Effector CD4-positive, alpha-beta T cell (primary cell): ENCODE measurements around the gene CEACAM20.
"Not testable (repeated sequence)": the region's sequence is repeated elsewhere in the genome, so short reads cannot be mapped to it uniquely, and the experiment has no call there.

ENCODE experiments used
- DNase-seq: peaks from one replicate; pipeline ENCODE4 v3.0.0-alpha.2; 2020

The CEACAM20 gene

GRCh38 chr19:44548736-44549135, 19.3 kb upstream of the CEACAM20 start:
- no peak for DNase-seq

- DNase-seq: no peak
Measured at GRCh38 chr19:44544031-44544430, 14.6 kb upstream of the CEACAM20 start.

GRCh38 chr19:44542671-44543070, 13.2 kb upstream of the CEACAM20 start:
- DNase-seq: no peak

- DNase-seq: no peak
Measured at GRCh38 chr19:44540736-44541135, 11.3 kb upstream of the CEACAM20 start.

- no peak for DNase-seq
Measured at GRCh38 chr19:44539991-44540390, 10.5 kb upstream of the CEACAM20 start.

DNA sequence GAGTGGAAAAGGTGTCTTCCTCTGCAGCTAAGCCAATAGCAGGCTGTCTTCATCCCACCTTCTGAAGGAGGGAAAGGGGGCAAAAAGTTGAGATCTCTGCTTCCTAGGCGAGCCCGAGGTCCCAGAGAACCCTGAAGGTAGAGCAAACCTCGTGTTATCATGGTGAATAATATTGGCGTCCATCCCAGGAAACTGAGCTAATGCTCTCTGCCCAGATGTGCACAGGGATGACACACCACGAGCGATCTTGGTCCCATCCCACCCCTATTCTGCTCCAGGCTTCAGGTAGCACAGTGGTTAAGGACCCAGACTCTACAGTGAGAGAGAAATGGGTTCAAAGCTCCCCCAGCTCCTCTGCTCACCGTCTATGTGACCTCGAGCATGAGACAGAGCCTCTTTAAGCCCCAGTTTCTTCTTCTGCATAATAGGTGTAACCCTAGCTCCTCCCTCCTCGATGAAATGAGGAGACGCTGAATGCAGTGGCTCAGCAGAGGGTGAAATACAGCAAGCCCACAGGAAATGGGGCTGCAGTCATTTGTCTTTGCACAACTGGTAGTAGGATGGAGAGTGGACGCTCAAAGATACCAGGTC, 9.9 kb upstream of the CEACAM20 start:
- DNase-seq: no peak

DNA sequence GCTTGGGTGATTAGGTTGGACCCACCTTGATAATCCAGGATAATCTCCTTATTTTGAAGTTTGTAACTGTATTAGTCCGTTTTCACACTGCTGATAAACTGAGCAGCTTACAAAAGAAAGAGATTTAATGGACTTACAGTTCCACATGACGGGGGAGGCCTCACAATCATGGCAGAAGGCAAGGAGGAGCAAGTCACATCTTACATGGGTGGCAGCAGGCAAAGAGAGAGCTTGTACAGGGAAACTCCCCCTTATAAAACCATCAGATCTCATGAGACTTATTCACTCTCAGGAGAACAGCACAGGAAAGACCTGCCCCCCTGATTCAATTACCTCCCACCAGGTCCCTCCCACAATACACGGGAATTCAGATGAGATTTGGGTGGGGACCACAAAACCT, 5.9 kb upstream of the CEACAM20 start:
- not testable (repeated sequence) for DNase-seq

DNA sequence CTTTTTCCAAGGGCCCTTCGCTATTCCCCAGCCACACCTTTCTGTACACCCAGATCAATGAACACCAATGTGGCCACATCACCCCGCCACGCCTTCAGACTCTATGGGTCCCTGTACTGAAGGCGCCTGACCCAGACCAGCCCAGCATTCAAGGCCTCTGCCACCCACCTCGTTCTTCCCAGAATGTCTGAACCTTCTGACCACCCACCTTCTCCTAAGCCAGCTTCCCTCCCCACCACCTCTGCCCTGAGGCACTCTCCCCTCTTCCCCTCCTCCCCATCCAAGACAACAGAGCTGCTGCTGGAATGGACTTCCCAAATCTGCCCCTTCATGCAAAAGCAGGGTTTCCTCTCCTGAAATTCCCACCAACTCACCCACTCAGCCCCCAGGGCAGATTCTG, 3.3 kb upstream of the CEACAM20 start:
- DNase-seq: no peak

GRCh38 chr19:44530777-44531176, 1.3 kb upstream of the CEACAM20 start:
- no peak for DNase-seq

DNA sequence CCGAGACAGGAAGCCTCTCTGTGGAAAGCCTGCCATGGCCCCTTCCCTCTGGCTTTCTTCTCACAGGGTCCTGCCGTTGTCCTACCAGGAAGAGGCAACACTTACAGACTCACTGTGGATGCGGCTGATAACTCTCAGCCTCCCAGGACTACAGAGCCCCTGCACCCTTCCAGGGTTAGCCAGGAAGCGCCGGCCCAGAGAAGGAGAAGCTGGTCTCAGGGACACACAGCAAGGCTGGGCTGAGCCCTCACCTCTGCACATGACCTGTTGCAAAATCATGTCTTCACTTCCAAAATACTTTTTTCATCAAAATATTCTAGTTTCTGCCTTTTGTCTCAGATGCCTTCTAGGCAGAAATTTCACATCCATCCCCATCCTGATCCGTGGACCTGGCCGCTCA, 1.9 kb downstream of the CEACAM20 start:
- DNase-seq: no peak

DNA sequence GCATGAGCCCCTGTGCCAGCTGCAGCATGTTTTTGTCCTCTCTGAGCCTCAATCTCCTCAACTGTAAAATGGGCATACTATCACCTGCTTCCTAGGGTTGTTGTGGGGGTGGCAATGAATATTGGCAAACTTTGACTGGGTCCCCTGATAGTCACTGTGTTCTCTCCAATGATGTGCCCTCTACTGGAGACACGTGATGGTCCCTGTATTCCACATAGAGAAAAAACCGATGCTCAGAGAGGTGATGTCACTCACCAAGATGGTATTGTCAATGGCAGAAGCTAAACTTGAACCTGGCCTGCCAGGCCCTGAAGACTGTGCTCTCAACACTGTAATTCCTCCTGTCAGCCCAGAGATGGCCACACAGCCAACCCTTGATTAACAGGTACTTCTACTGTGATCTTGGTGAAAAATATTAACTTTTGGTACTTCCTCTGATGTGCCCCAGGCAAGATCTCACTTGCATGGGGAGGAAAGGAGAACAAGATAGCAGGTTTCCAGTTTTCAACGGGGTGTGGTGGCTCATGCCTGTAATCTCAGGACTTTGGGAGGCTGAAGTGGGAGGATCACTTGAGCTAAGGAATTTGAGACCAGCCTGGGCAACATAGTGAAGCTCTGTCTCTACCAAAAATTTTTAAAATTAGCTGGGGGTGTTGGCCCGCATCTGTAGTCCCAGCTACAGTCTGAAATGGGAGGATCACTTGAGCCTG, 3.6 kb downstream of the CEACAM20 start:
- no peak for DNase-seq

DNA sequence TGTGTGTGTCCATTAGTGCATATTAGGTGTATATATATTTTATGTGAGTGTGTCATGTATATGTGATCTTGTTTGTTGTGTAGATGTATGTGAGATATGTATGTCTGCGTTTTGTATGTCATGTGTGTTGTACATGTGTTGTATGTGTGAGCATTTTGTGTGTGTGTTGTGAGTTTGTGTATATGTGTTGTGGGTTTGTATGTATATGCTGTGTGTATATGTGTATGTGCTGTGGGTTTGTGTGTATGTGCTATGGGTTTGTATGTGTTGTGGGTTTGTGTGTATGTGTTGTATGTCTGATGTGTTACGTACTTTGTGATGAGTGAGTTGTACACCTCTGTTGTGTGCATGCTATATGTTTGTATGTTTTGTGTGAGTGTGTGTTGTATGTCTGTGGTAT, 8.1 kb downstream of the CEACAM20 start:
- DNase-seq: no peak

GRCh38 chr19:44517146-44517545, 12.3 kb downstream of the CEACAM20 start:
- no peak for DNase-seq

DNA sequence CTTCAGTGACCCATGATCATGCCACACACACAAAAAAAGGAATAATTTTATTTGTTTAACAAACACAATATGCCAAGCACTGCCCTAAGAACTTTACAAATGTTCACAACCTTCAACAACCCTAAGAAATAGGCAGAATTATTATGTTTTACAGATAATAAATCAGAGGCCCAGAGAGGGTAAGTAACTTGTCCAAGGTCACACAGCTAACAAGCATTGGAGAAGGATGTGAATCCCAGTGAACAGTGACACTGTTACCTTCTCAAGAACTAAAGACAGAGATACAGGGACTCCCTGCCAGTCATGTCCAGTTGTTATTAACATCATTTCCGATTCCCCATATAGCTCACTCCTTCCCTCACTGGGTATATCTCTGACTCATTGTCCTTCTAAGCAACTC, 13.6 kb downstream of the CEACAM20 start:
- DNase-seq: no peak

DNA sequence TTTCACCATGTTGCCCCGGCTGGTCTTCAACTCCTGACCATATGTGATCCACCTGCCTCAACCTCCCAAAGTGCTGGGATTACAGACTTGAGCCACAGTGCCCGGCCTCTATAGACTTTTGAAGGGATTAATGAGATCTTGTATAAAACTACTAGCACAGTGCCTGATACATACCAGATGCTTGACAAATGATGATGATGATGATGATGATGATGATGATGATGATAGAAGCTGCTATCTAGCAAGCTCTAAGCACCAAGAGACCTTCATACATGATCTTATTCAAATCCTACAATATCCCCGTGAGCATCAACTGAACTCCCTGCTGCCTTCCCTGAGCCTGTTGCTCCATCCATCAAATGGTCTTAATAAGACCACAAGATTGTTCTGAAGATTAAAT, 14.4 kb downstream of the CEACAM20 start:
- no peak for DNase-seq

GRCh38 chr19:44512326-44513298, 16.9 kb downstream of the CEACAM20 start:
- no peak for DNase-seq

DNA sequence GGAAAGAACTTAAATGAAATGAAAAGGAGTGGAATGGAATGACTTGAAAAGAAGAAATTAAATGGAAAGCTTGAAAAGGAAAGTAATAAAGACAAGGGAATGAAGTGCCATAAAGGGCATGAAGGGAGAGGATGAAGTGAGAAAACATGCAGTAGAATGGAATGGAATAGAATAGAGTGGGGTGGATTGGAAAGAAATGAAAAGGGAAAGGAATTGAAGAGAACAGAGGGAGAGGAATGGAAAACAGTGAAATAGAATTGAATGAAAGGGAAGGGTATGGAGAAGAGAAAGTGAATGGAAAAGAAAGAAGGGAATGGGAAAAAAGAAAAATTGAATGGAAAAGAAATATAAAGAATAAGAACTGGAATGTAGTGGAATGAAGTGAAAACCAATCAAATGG, 20.0 kb downstream of the CEACAM20 start:
- no peak for DNase-seq

DNA sequence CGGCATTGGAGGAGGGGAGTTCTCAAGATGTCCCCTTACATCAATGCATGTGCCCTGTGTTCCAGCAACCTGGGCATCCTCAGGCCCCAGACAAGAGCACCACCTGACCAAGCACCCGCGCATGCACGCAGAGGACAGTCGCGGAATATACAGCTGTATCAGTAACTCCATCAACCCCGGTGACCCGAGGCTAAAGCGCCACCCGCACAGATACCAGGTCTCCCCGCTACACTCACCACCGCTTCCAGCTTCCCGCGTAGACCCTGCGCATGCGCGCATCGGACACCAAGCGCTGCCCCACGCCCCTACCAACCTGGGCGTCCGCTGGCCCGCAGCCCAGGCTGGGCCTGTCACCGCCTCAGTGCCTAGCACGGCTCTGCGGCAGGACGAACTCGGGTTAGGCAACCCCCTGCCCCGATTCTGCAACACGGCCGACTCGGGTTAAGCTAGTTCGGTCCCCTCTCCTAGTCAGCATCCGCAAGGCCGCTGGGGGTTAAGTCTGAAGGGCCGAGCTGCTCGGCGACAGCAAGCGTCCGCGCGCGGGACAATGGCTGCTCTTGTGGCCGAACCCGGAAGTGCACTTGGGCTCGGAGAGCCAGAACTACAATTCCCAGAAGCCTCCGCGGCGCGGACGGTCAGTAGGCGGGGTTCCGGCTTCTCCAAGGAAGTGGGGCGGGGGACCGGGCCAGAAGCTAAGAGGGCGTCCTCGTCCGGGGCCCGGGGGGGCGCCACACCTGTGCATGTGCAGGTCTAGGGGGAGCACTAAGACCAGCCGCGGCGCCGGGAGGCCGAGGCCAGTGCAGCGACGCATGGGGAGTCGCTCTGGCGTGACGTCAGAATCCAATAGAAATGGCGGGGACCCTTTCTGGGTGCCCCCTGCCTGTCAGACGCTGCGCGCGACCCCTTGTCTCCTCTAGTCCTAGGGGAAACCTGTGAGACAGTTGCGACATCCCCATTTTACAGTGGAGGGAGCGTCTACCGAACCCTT, 29.2 kb downstream of the CEACAM20 start, which contains the start of gene ZNF180:
TSS of gene ZNF180 (minus strand) at position 561 of the 988 bp plus-strand sequence. CDS start 3,188 bp downstream, outside the sequence.
- peak; percentile 95 for DNase-seq

- DNase-seq: no peak
Measured at GRCh38 chr19:44499559-44499958, 29.9 kb downstream of the CEACAM20 start.

DNA sequence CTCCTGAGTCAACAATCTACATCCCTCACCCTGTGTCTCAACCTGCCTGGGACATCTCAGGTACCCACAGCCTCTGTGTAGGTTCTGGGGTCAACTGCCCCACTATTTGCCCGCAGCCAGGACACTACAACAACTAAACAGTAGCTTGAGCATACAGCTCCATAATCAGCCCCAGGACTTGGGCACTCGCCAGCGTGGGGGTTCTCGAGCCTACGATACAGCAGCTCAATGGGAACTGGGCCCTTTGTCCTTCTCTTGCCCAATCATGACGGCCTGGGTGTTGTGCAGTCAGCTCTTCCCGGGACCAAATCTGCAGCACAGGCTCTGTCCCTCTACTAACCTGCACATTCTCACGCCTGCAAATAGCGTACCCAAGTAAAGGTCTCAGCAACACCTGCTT, 30.5 kb downstream of the CEACAM20 start:
- no peak for DNase-seq

- DNase-seq: no peak
Measured at GRCh38 chr19:44496711-44497110, 32.8 kb downstream of the CEACAM20 start.
